GM19324 (cell line): ENCODE data around the gene NECAB3.

Experiments used
- ATAC-seq: cut with Tn5 transposase; IDR thresholded peaks from one replicate; pipeline ENCODE4 v1.9.1; 2021; ENCODE audit warnings: mild to moderate bottlenecking, moderate library complexity; ENCODE audit not compliant: unreplicated experiment, low FRiP score

NECAB3 gene

GRCh38 chr20:33666293-33667244, 7.7 kb downstream of the NECAB3 start, which contains the start of gene ACTL10:
ACTL10 (plus strand) TSS chr20:33666943; CDS start chr20:33667498, 555 bp downstream.
- ATAC-seq = peak; percentile 61

- no peak for ATAC-seq
These were observed 9.5 kb downstream of the NECAB3 start for GRCh38 chr20:33664762-33665144.

DNA sequence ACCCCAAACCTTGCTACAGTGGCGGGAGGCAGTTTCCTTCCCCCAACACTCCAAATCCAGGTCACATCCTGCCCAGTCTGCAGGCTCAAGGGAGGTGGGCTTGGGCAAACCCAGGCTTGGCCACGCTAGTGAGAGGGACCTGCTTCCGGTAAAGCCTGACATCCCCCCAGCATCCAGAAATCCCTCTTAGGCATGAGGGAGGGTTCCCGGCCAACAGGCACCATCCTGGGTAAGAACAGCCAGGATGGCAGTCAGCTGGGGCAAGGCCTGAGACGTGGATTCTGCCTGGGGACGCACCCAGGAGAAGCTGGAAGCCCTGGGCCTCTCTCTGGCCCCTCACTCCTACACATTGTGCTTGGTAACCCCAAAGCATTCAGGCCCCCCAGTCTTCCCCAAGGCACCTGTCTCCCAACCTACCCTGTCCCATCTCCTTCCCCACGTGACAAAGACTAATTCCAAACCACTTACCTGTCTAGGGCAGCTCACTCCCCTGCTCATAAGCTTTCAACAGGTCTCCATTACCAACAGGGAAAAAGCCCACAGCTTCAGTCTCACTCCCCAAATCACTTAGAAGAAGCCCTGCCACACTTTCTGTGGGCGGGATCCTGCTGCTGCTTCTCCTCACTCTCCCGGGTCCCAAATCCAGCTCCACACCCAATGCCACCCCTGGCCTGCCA, 10.0 kb downstream of the NECAB3 start:
- ATAC-seq = no peak

GRCh38 chr20:33663161-33664084, 10.8 kb downstream of the NECAB3 start:
- ATAC-seq = peak; percentile 48

GRCh38 chr20:33662172-33662571, 12.1 kb downstream of the NECAB3 start, which contains the start of gene C20orf144:
C20orf144 (plus strand) TSS chr20:33662327; CDS start chr20:33662346, 19 bp downstream.
- no peak for ATAC-seq

- ATAC-seq = no peak
These were observed 13.6 kb downstream of the NECAB3 start for GRCh38 chr20:33660685-33661058.

DNA sequence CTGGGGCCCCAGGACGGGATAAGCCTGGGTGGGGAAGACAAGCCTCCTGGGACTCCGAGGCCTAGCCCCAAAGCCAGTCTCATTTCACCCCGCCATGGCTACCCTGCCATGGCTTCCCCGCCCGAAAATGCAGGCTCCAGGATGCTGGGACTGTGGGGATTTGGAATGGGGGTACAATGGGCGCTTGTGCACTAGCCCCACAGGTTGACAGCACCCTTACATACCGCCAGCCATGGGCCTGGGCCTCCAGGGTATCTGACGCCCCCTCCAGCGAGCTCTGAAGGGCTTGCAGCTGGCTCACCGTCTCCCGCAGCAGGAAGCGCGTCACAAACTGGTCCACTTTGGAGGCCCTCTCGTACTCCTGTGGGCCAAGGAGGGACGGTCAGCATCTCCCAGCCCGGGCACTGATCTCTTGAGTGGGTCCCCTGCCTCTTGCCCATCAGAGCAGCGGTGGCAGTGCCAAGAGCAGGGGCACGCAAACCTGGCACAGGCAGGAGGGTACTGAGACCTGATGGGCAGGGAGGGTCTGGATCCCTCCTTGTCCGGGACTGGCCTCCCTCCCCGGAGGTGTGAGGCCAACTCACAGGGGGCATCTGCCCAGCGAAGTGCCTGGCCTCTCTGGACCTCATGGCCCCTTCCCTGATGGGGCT, 14.1 kb downstream of the NECAB3 start:
- ATAC-seq = no peak

DNA sequence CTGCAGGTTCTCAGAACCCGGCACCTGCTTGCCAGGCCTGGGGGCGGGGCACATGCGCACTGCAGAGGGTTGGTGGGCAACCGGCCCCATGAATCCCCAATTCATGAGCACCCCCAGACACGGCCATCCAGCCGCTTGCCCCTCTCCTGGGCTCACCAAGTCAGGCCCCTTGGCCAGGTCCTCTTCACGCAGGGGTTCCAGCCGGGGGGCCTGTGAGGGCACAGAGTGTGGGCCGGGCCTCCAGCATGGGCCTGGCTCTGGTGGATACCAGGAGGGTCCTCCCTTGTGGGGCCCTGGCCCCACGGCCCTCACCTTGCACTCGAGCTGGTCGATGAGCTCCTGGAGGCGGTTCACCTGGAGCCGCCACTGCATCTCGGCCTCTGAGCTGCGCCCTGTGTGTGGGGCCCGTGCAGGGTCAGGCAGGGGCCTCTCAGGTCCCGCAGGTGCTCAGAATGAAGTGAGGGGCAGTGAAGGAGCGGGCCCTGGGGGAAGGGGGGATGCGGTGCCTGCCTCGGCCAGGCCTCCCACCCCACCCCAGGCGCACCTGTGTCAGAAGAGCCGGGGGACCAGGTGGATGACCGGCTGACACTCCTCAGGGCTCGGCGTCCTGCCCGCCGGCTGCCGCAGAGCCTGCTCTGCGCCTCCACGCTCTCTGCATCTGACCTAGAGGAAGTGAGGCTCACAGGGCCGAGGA, 14.7 kb downstream of the NECAB3 start:
- ATAC-seq = no peak

- no peak for ATAC-seq
These were observed 15.3 kb downstream of the NECAB3 start for GRCh38 chr20:33658929-33659328.

- no peak for ATAC-seq
These were observed 15.7 kb downstream of the NECAB3 start for GRCh38 chr20:33658510-33658909.

GRCh38 chr20:33657704-33658095, 16.5 kb downstream of the NECAB3 start:
- ATAC-seq = no peak

DNA sequence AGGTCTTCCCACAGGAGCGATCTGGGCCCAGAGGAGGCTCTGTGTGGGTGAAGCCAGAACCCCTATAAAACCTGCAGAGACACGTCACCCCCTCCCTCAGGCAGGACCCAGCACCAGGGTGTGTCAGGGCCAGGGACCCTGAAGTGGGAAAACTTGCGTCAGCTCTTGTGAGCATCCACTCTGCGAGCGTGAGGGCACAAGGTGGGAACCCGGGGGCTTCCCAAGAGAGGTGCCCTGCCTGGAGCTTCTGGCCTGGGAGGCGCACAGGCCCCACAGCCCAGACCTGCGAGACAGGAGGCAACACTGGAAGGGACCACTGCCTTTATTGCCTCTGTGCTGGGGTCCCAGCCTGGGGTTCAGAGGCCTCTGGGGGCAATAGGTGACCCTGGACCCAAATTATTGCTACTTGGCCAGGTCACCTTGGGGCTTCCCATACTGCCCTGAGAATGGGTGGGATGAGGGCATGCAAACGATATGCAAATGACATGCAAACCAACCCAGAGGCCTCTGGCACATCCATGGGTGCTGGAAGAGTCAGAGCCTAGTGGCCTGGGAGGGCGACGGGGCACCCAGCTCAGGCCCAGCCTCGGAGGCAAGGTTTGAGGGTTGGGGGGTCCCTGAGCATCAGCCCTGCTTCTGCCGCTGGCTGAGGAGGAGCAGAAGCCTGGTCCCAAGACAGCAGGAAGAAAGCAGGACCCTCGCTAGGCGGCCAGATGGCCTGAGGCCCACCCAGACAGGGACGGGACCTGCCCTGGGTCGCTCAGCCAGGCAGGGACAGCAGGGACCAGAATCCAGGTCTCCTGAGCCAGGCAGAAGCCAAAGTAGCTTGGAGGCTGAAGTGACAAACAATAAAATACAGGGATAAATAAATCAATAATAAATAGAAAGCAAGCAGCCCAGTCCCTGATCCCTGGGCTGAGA, 17.2 kb downstream of the NECAB3 start:
- ATAC-seq = no peak

DNA sequence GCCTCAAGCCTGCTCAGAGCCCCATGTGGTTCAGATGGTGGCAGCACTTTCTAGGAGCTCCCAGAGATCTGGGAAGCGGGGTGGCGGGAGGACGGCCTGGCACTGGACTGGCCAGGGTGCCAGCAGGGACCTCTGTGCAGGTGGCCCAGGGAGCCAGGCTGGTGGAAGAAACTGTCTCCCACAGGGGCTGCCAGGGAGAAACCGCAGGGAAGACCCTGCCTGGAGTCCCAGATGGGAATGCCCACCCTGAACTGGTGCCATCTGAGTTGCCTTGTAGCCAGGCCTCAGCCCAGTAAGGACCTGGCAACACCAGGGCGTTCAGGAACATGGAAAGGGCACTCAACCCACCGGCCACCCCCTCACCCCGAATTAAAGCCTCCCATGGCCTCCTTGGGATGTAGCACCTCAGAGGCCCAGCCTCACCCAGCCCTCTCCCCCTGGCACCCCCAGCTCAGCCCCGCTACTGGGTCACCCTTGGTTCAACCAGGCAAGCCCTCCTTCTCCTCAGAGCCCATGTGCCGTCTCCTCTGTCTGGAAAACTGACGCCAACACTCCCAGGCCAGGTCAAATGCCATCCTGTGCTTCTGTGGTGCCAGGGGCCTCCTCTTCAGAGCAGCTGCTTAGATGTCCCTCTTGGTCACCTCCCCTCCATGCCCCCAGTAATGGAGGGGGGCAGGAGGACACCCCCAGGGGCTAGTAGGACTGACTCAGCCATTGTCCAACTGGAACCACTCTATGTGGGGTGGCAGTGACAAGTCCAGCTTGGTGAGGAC, 18.0 kb downstream of the NECAB3 start:
- ATAC-seq = no peak

DNA sequence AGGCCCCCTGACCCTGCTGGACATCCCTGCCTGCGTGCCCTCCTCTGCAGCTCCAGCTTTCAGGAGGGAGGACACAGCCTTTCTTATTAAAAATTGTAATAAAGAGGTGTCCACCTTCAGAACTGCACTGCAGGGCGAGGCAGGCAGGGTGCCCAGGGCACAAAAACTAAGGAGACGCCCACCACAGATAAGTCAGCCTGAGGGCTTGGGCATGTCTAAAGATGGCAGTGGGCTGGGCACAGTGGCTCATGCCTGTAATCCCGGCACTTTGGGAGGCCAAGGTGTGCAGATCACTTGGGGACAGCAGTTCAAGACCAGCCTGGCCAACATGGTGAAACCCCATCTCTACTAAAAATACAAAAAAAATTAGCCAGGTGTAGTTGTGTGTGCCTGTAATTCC, 19.1 kb downstream of the NECAB3 start:
- ATAC-seq = no peak

DNA sequence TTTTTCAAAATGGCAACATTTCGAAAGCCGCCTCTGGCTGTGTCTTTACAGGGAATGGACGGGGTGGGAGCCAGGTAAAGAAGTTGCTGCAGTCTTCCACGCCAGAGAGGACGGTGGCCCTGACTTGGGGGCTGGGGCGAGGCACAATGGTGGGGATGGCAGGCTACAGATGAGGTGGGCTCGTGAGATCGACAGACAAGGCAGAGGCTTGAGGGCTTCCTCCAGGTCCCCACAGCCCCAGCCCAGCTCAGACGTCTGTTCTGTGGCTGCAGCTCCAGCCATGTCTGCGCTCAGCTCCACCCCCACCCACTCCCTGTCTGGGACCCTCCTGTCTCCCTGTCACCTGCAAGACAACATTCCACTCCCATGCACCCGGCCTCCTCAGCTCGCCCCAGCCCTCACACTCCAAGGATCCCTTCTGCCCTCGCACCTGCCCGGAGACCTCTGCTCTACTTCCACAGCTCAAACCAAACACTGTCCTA, 19.5 kb downstream of the NECAB3 start:
- no peak for ATAC-seq

DNA sequence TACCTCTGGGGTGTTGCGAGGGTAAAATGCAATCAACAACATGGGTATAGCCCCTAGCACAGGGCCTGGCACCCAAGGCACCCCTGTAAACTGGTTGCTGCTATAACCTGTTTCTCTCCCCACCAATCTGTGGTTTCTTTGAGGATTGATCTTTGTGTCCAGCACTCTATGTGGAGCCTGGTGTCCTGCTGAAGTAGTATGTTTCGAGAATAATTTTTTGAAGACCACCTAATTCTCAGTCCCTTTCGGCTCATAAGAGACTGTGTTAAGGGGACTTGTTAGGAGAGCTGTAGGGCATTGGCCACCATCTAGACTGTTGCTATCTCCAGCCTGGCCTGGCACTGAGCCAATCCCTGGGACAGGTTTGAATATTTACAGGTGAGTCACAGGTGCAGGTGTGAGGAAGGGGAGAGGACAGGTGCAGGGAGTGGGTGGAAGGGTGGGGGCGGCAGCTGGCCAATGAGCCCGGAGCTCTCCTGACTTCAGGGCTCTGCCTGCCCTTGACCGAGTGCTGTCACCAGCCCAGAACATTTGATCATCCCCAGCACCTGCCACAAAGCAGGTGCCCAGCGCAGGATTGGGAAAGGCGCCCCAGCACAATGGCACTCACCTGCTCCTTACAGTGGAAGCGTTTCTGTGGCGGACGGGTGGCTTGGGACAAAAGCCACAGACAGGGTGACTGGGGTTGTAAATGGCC, 20.2 kb downstream of the NECAB3 start:
- no peak for ATAC-seq
